Measurements from ENCODE around the gene COL17A1.

Gene COL17A1

DNA sequence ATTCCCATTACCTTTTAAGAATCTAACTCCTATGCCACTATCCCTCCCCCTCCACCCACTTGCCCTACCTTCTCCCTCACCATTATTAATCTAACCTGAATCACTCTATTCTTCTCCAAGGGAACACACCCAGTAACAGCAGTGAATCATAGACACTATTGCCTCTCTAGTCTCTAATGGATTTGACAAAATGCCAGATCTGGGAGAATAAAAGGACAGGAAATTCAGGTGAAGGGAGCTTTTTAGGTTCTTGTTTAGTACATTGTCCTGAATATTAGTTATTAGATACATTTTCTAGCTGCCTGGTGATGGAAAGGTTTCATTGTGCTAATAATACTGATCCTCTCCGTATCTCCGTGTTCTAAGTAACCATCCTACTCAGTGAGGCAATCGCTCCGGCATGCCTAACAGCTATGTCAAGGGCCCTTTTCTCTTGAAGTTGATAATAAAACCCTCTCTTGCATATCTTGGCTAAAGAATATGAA is 32.2 kb upstream of the COL17A1 start:
- Histone ChIP-seq H3K27ac (ENCODE audit: low read length) (no peak overlapping the region), H3K27me3 (ENCODE audit: low read depth, low read length) (no peaks in the 10 kb centered on the region), H3K9me3 (ENCODE audit: control insufficient read depth in 1 of 2, low read length in 2 of 2) (no peaks in the 10 kb centered on the region), H3K4me1 (ENCODE audit: control insufficient read depth in 1 of 2, insufficient read depth in 2 of 2, low read length in 2 of 2) (peaks cover 0 to 10% of the 10 kb centered on the region in 2 donors), H3K4me3 (ENCODE audit: low read depth in 1 of 2, low read length in 2 of 2) (no peak overlapping the region), H3K36me3 (ENCODE audit: control insufficient read depth in 1 of 2, insufficient read depth in 2 of 2, low read length in 2 of 2) (peaks cover 0 to 18% of the 10 kb centered on the region in 2 donors)

DNA sequence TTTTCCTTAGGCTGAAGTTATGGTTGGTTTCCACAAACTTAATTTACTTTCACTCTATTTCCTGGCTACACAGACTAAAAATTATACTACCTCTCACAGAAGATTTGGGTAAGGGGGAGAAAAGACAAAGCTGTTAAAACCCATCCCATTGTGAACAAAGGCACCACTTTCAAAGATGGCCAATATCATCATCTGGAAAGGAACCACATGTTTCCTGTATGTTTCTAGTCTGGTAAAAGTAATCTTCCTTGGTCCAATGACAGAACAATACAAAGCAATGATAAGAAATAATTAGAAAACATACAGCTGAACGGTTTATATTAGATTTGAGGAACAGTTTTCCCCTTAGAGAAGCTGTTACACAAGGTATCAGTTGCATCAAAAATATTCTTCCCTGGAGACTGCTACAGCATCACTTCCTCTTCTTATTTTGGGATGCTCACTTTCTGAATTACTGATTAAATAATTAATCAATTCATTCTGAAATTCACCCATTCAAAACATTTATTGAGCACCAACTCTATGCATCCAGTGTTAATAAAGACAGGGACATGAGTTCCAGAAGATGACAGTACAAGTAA is 27.8 kb upstream of the COL17A1 start:
- Histone ChIP-seq H3K4me3 (ENCODE audit: low read depth in 1 of 2, low read length in 2 of 2) (no peak overlapping the region), H3K4me1 (ENCODE audit: control insufficient read depth in 1 of 2, insufficient read depth in 2 of 2, low read length in 2 of 2) (no peaks in the 10 kb centered on the region), H3K27me3 (ENCODE audit: low read depth, low read length) (no peaks in the 10 kb centered on the region), H3K36me3 (ENCODE audit: control insufficient read depth in 1 of 2, insufficient read depth in 2 of 2, low read length in 2 of 2) (no peaks in the 10 kb centered on the region), H3K27ac (ENCODE audit: low read length) (no peak overlapping the region), H3K9me3 (ENCODE audit: control insufficient read depth in 1 of 2, low read length in 2 of 2) (no peaks in the 10 kb centered on the region)

DNA sequence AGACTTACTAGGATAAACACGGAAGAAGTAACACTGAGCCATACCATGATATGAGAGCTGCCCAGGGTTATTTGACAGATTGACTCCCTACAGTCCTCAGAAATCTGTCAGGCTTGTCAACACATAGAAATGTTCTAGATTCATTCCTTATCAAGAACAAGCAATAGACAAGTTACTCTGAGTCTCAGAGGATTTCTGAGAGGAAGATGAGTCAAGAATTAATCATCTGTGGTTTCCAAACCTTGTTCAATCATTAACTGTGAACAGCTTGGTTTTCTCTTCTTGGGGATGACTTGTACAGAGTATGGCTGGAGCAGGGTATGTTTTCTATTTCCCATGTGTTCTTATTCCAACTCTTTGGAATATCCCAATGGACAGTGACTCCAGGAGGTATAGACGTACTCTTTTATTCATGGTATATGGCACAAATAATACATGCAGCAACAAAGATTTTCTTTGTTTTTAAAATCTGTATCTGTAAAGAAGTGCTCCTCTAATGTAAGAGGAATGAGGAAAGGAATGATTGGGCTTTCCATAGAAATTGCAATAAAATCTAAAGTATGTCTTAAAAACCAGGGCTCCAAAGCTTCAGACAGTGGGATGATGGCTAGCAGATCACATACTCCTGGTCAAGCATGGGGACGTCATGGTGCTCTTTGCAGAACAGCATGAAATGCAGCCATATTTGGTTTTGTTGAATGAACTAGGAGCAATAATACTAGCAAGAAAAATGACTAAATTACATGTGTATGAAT is 24.4 kb upstream of the COL17A1 start:
- H3K9me3 ChIP-seq (ENCODE audit: control insufficient read depth in 1 of 2, low read length in 2 of 2): no peaks in the 10 kb centered on the region
- no peaks in the 10 kb centered on the region for H3K36me3 ChIP-seq (ENCODE audit: control insufficient read depth in 1 of 2, insufficient read depth in 2 of 2, low read length in 2 of 2)
- no peaks in the 10 kb centered on the region for H3K4me1 ChIP-seq (ENCODE audit: control insufficient read depth in 1 of 2, insufficient read depth in 2 of 2, low read length in 2 of 2)
- H3K4me3 ChIP-seq (ENCODE audit: low read depth in 1 of 2, low read length in 2 of 2): no peak overlapping the region
- no peak overlapping the region for H3K27ac ChIP-seq (ENCODE audit: low read length)
- no peaks in the 10 kb centered on the region for H3K27me3 ChIP-seq (ENCODE audit: low read depth, low read length)

DNA sequence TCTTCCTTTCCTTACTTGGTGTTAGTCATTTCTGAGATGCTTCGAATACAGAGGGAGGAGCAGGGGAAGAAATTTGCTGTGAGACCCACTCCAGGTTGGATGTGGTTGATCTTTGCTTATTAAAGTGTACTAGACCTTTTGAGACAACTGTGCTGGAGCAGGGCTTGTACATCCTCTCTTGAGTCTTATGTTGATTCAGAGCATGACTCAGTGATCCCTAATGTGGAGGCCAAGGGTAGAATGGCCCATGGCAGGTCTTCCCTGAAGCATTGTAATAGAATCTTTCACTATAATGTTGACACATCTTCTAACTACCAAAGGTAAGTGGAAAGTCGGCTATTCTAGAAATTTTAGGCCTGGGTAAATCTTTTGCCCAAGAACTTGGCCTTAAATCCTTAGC is 19.2 kb upstream of the COL17A1 start:
- Histone ChIP-seq H3K27me3 (ENCODE audit: low read depth, low read length) (no peaks in the 10 kb centered on the region), H3K4me3 (ENCODE audit: low read depth in 1 of 2, low read length in 2 of 2) (no peak overlapping the region), H3K27ac (ENCODE audit: low read length) (no peak overlapping the region), H3K9me3 (ENCODE audit: control insufficient read depth in 1 of 2, low read length in 2 of 2) (no peaks in the 10 kb centered on the region), H3K4me1 (ENCODE audit: control insufficient read depth in 1 of 2, insufficient read depth in 2 of 2, low read length in 2 of 2) (no peaks in the 10 kb centered on the region), H3K36me3 (ENCODE audit: control insufficient read depth in 1 of 2, insufficient read depth in 2 of 2, low read length in 2 of 2) (no peaks in the 10 kb centered on the region)

DNA sequence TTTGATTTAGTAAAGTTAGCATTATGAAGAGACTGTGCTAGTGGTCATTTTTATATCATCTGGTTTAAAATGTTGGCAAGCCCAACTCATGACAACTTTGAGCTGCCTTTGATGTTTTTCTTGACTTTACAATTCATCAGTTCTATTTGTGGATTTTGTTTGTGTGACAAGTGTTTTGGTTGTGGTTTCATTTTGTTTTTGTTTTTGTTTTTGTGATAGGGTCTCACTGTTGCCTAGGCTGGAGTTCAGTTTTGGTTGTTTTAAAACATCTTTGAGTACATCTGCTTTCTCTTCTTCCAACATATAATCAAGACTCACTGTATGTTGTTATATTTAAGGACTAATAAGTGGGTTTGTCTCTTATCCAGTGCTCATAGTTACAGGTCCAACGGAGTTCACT is 18.7 kb upstream of the COL17A1 start:
- H3K9me3 ChIP-seq (ENCODE audit: control insufficient read depth in 1 of 2, low read length in 2 of 2): no peaks in the 10 kb centered on the region
- no peak overlapping the region for H3K4me3 ChIP-seq (ENCODE audit: low read depth in 1 of 2, low read length in 2 of 2)
- no peaks in the 10 kb centered on the region for H3K27me3 ChIP-seq (ENCODE audit: low read depth, low read length)
- H3K4me1 ChIP-seq (ENCODE audit: control insufficient read depth in 1 of 2, insufficient read depth in 2 of 2, low read length in 2 of 2): no peaks in the 10 kb centered on the region
- H3K27ac ChIP-seq (ENCODE audit: low read length): no peak overlapping the region
- no peaks in the 10 kb centered on the region for H3K36me3 ChIP-seq (ENCODE audit: control insufficient read depth in 1 of 2, insufficient read depth in 2 of 2, low read length in 2 of 2)

DNA sequence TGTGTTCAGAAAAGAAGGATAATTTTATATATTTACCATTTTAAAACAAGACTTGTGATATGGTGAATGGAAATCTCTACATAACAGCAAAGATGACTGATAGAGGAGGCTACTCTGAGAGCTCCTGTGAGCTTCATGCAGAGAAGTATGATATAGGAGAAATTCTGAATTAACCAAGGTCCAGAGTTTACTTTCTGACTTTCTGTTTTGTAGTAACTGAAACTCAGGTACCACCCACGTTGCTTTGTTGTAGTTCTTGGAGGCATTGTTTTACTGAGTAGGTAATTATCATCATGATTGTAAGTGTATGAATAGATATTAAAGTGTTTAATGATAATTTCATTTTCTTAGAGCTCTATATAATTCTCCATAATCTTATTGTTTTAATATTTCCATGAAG is 18.3 kb upstream of the COL17A1 start:
- no peaks in the 10 kb centered on the region for H3K9me3 ChIP-seq (ENCODE audit: control insufficient read depth in 1 of 2, low read length in 2 of 2)
- no peaks in the 10 kb centered on the region for H3K4me1 ChIP-seq (ENCODE audit: control insufficient read depth in 1 of 2, insufficient read depth in 2 of 2, low read length in 2 of 2)
- no peak overlapping the region for H3K27ac ChIP-seq (ENCODE audit: low read length)
- no peaks in the 10 kb centered on the region for H3K27me3 ChIP-seq (ENCODE audit: low read depth, low read length)
- H3K4me3 ChIP-seq (ENCODE audit: low read depth in 1 of 2, low read length in 2 of 2): no peak overlapping the region
- H3K36me3 ChIP-seq (ENCODE audit: control insufficient read depth in 1 of 2, insufficient read depth in 2 of 2, low read length in 2 of 2): no peaks in the 10 kb centered on the region

DNA sequence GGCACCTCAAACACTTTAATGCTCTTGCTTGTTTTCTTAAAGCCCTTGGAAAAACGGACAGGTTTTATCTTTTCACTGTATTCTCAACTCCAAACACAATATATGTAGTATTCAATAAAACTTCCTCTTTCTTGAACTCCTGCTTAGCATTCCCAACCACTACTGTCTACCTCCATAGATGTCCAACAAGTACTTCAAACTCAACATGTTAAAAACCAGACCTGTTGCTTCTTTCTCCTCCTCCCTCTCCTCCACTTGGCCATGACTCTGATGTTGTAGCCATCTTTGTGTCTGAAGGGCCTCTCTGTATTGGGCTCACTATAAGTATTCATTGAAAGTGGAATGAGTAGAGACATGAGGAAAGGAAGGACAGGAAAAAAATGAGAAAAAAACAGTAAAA is 16.2 kb upstream of the COL17A1 start:
- Histone ChIP-seq H3K4me1 (ENCODE audit: control insufficient read depth in 1 of 2, insufficient read depth in 2 of 2, low read length in 2 of 2) (no peaks in the 10 kb centered on the region), H3K9me3 (ENCODE audit: control insufficient read depth in 1 of 2, low read length in 2 of 2) (peaks cover 3 to 4% of the 10 kb centered on the region in 2 donors), H3K36me3 (ENCODE audit: control insufficient read depth in 1 of 2, insufficient read depth in 2 of 2, low read length in 2 of 2) (no peaks in the 10 kb centered on the region), H3K4me3 (ENCODE audit: low read depth in 1 of 2, low read length in 2 of 2) (no peak overlapping the region), H3K27me3 (ENCODE audit: low read depth, low read length) (peaks cover 3% of the 10 kb centered on the region), H3K27ac (ENCODE audit: low read length) (no peak overlapping the region)

DNA sequence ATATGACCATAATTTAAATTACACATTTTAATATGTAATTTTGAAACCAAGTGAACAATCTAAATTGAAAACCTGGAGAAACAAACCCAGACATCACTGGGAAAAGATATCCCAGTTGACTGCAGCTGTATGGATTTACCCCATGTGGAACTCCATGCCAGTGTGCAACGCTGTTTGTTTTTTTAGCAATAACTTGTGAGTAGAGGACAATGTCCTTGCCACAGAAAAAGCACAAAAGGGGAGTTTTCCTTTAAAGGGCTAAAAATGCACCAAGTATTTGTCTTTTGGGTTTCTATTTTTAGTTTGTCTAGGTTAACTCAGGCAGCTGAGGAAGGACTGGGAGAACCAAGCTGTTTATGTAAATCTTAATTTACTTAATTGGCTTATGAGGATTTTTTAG is 15.1 kb upstream of the COL17A1 start:
- Histone ChIP-seq H3K27me3 (ENCODE audit: low read depth, low read length) (peaks cover 4% of the 10 kb centered on the region), H3K27ac (ENCODE audit: low read length) (no peak overlapping the region), H3K36me3 (ENCODE audit: control insufficient read depth in 1 of 2, insufficient read depth in 2 of 2, low read length in 2 of 2) (no peaks in the 10 kb centered on the region), H3K9me3 (ENCODE audit: control insufficient read depth in 1 of 2, low read length in 2 of 2) (peaks cover 3 to 7% of the 10 kb centered on the region in 2 donors), H3K4me3 (ENCODE audit: low read depth in 1 of 2, low read length in 2 of 2) (no peak overlapping the region), H3K4me1 (ENCODE audit: control insufficient read depth in 1 of 2, insufficient read depth in 2 of 2, low read length in 2 of 2) (no peaks in the 10 kb centered on the region)

DNA sequence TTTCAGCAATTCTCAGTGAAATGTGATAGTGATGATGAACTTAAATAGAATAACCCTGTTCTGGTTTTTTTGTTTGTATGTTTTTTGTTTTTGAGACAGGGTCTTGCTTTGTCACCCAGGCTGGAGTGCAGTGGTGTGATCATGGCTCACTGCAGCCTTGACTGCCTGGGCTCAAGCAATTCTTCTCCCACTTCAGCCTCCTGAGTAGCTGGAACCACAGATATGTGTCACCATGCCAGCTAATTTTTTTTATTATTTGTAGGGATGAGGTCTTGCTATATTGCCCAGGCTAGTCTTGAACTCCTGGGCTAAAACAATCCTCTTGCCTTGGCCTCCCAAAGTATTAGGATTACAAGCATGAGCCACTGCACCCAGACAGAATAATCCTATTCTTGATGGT is 14.3 kb upstream of the COL17A1 start:
- peaks cover 4% of the 10 kb centered on the region for H3K27me3 ChIP-seq (ENCODE audit: low read depth, low read length)
- H3K4me1 ChIP-seq (ENCODE audit: control insufficient read depth in 1 of 2, insufficient read depth in 2 of 2, low read length in 2 of 2): no peaks in the 10 kb centered on the region
- peaks cover 3 to 7% of the 10 kb centered on the region in 2 donors for H3K9me3 ChIP-seq (ENCODE audit: control insufficient read depth in 1 of 2, low read length in 2 of 2)
- no peak overlapping the region for H3K27ac ChIP-seq (ENCODE audit: low read length)
- no peak overlapping the region for H3K4me3 ChIP-seq (ENCODE audit: low read depth in 1 of 2, low read length in 2 of 2)
- H3K36me3 ChIP-seq (ENCODE audit: control insufficient read depth in 1 of 2, insufficient read depth in 2 of 2, low read length in 2 of 2): no peaks in the 10 kb centered on the region

DNA sequence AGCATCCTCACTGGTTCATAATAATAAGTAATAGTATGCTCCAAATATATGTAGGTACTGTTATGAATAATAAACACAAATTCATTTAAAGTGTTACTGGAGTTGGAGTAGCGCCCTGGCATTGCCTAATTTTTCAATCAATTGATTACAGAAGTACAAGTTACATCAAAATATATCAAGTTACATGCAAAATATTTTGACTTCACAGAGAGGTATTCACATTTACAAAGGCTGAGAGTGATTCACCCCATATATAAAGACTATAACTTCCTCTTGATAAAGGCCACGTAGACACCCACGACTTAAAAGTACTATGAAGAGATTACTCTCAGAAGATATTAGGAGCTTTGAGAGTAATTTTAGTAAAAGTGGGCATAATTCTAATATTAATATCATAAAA is 13.6 kb upstream of the COL17A1 start:
- peaks cover 3 to 7% of the 10 kb centered on the region in 2 donors for H3K9me3 ChIP-seq (ENCODE audit: control insufficient read depth in 1 of 2, low read length in 2 of 2)
- peaks cover 4% of the 10 kb centered on the region for H3K27me3 ChIP-seq (ENCODE audit: low read depth, low read length)
- no peak overlapping the region for H3K27ac ChIP-seq (ENCODE audit: low read length)
- H3K4me3 ChIP-seq (ENCODE audit: low read depth in 1 of 2, low read length in 2 of 2): no peak overlapping the region
- H3K36me3 ChIP-seq (ENCODE audit: control insufficient read depth in 1 of 2, insufficient read depth in 2 of 2, low read length in 2 of 2): no peaks in the 10 kb centered on the region
- H3K4me1 ChIP-seq (ENCODE audit: control insufficient read depth in 1 of 2, insufficient read depth in 2 of 2, low read length in 2 of 2): no peaks in the 10 kb centered on the region

DNA sequence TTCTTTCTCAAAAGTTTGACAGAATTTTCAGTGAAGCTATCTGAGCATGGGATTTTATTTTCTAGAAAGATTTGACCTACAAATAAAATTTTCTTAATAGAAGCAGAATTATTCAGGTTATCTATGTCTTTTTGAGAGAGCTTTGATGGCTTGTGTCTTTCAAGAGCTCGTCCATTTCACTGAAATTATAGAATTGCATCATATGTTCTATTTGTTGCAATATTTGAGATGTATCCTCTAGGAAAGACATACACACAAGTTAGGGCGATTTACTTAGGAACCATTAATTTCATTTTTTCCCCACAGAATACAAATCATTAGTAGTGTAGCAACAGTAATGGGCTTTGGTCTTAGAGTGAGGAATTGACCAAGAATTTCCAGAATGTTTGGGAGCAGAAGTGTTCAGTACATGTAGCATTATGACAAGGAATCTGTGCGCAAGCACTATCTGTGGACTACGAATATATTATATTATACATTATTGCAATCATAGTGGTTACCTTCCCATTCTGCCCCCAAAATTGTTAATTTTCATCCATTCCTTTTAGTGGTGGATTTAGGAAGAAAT is 12.8 kb upstream of the COL17A1 start:
- Histone ChIP-seq H3K36me3 (ENCODE audit: control insufficient read depth in 1 of 2, insufficient read depth in 2 of 2, low read length in 2 of 2) (no peaks in the 10 kb centered on the region), H3K4me3 (ENCODE audit: low read depth in 1 of 2, low read length in 2 of 2) (no peak overlapping the region), H3K9me3 (ENCODE audit: control insufficient read depth in 1 of 2, low read length in 2 of 2) (peaks cover 3 to 7% of the 10 kb centered on the region in 2 donors), H3K27ac (ENCODE audit: low read length) (no peak overlapping the region), H3K27me3 (ENCODE audit: low read depth, low read length) (peaks cover 4% of the 10 kb centered on the region), H3K4me1 (ENCODE audit: control insufficient read depth in 1 of 2, insufficient read depth in 2 of 2, low read length in 2 of 2) (no peaks in the 10 kb centered on the region)

All from muscle layer of duodenum (tissue), 2 donors.